HG03354 (cell line): ENCODE results near the gene FCGR1A.
"Not testable (repeated sequence)": the region's sequence is repeated elsewhere in the genome, so short reads cannot be mapped to it uniquely, and the experiment has no call there.

ENCODE experiments used
- ATAC-seq: cut with Tn5 transposase; IDR thresholded peaks from one replicate; pipeline ENCODE4 v1.9.1; 2021; ENCODE audit warnings: mild to moderate bottlenecking; ENCODE audit not compliant: unreplicated experiment, poor library complexity, severe bottlenecking

Gene FCGR1A

DNA sequence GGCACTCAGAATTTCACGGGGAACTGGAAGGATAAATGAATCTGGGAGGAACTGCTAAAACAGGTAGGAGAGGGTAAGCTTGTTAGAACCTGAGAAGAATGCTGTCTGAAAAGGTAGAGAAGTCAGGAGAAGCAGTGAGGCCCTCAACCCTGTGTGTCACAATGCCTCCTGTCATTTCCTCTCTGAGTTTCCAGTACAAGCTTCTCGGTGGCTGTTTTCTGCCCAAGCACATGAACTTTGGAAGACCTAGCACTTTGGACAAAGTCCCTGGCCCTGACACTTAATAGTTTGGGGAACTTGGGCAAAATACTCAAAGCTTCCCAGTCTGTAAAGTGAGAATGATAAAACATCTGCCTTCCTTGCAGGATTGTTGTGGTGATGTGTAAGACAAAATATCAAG, 44.1 kb downstream of the FCGR1A start:
- not testable (repeated sequence) for ATAC-seq

- peak; percentile 11 for ATAC-seq
Observed at GRCh38 chr1:149831764-149832315, 49.3 kb downstream of the FCGR1A start.

- ATAC-seq: peak; percentile 72
Observed at GRCh38 chr1:149832316-149833126, 50.0 kb downstream of the FCGR1A start.

GRCh38 chr1:149833144-149833543, 50.6 kb downstream of the FCGR1A start:
- peak; percentile 2 for ATAC-seq

DNA sequence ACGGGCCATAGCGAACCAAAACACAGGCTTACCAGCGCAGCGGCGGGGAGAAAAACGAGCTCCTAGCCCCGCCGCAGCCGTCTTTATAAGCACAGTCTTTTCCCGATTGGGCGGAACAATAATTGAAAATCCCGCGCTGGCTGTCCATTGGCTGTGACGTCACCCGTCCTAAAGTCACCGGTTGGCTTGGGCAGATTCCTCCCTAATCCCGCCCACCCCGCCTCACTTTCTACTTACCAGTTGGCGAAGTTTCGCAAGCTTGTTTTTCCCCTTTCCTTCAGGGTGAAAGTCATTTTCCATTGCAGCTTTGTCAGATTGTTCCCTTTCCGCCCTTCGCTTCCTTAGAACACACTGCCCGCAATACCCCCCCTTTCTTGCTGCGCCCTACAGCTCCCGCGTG, 58.7 kb downstream of the FCGR1A start:
- ATAC-seq: peak; percentile 28
